ENCODE measurements around the gene ZBP1. TPM values are rescaled to one million over a fixed set of nuclear protein-coding genes. Genes with fewer than 3 reads are reported as not detected.

ZBP1 gene
- total RNA-seq, 1 experiment from 2014 or later = 5.2 TPM

GRCh38 chr20:57586370-57586793 lies 33.8 kb downstream of the ZBP1 start:
- DNase-seq (ENCODE audit: low read depth) = no peak

- no peak for DNase-seq (ENCODE audit: low read depth)
These were observed 34.6 kb downstream of the ZBP1 start for GRCh38 chr20:57585466-57586213.

GRCh38 chr20:57584768-57585461 lies 35.3 kb downstream of the ZBP1 start:
- DNase-seq (ENCODE audit: low read depth) = no peak

GRCh38 chr20:57583289-57584257 lies 36.7 kb downstream of the ZBP1 start:
- DNase-seq (ENCODE audit: low read depth) = no peak

GRCh38 chr20:57582432-57583288 lies 37.6 kb downstream of the ZBP1 start:
- DNase-seq (ENCODE audit: low read depth) = peak; percentile 57

- DNase-seq (ENCODE audit: low read depth) = no peak
These were observed 38.2 kb downstream of the ZBP1 start for GRCh38 chr20:57582029-57582378.

- no peak for DNase-seq (ENCODE audit: low read depth)
These were observed 38.8 kb downstream of the ZBP1 start for GRCh38 chr20:57581202-57582028.

- no peak for DNase-seq (ENCODE audit: low read depth)
These were observed 39.6 kb downstream of the ZBP1 start for GRCh38 chr20:57580478-57581201.

GRCh38 chr20:57579898-57580447 lies 40.3 kb downstream of the ZBP1 start:
- DNase-seq (ENCODE audit: low read depth) = peak; percentile 28

- DNase-seq (ENCODE audit: low read depth) = no peak
These were observed 40.8 kb downstream of the ZBP1 start for GRCh38 chr20:57579331-57579897.

GRCh38 chr20:57578476-57579165 lies 41.6 kb downstream of the ZBP1 start:
- DNase-seq (ENCODE audit: low read depth) = no peak

GRCh38 chr20:57577679-57578475 lies 42.3 kb downstream of the ZBP1 start:
- no peak for DNase-seq (ENCODE audit: low read depth)

- DNase-seq (ENCODE audit: low read depth) = no peak
These were observed 43.3 kb downstream of the ZBP1 start for GRCh38 chr20:57576617-57577550.

- no peak for DNase-seq (ENCODE audit: low read depth)
These were observed 44.2 kb downstream of the ZBP1 start for GRCh38 chr20:57576002-57576401.

- DNase-seq (ENCODE audit: low read depth) = no peak
These were observed 45.3 kb downstream of the ZBP1 start for GRCh38 chr20:57574954-57575353.

GRCh38 chr20:57573894-57574293 lies 46.3 kb downstream of the ZBP1 start:
- DNase-seq (ENCODE audit: low read depth) = no peak
